ENCODE data around the gene IRF2BP1. TPM values are rescaled to one million over a fixed set of nuclear protein-coding genes. Genes with fewer than 3 reads are reported as not detected.

IRF2BP1 gene
- total RNA-seq, 4 donors from 2014 or later: 17.1 to 40.6 (median 28.6) TPM

DNA sequence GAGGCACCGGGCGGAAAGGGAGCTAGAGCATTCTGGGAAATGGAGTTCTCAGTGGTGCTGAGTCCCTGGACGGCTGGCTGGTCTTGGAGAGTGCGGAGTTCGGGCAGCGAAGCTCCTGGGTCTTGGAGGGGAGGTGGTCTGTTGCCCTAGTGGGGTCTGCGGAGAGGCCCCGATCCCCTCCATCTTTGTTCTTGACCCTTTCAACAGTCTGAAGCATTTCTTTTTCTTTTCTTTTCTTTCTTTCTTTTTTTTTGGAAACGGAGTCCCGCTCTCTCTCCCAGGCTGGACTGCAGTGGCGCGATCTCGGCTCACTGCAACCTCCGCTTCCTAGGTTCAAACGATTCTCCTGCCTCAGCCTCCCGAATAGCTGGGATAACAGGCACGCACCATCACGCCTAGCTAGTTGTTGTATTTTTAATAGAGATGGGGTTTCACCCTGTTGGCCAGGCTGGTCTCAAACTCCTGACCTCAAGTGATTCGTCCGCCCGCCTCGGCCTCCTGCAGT is 22.6 kb downstream of the IRF2BP1 start:
- Histone ChIP-seq H3K9me3 (no peaks in the 10 kb centered on the region), H3K4me1 (peaks cover 17 to 22% of the 10 kb centered on the region in 2 donors), H3K4me3 (peak overlapping the region; percentile 58 to 95 (median 74)), H3K27me3 (peaks cover 10 to 16% (median 10%) of the 10 kb centered on the region in 3 donors), H3K27ac (peak overlapping the region in 1 of 4 donors; percentile 0), H3K36me3 (peaks cover 0 to 13% of the 10 kb centered on the region in 2 donors)
- ATAC-seq (peak; percentile 4 to 5), DNase-seq (no peak)
- in situ Hi-C loops (cut with MboI; ENCODE audit: low sequenced_read_pairs in 4 of 4): no loop called here
- TF ChIP-seq POLR2A (IDR thresholded peaks at IDR 0.05): no peak
- TF ChIP-seq, protein P1, sequence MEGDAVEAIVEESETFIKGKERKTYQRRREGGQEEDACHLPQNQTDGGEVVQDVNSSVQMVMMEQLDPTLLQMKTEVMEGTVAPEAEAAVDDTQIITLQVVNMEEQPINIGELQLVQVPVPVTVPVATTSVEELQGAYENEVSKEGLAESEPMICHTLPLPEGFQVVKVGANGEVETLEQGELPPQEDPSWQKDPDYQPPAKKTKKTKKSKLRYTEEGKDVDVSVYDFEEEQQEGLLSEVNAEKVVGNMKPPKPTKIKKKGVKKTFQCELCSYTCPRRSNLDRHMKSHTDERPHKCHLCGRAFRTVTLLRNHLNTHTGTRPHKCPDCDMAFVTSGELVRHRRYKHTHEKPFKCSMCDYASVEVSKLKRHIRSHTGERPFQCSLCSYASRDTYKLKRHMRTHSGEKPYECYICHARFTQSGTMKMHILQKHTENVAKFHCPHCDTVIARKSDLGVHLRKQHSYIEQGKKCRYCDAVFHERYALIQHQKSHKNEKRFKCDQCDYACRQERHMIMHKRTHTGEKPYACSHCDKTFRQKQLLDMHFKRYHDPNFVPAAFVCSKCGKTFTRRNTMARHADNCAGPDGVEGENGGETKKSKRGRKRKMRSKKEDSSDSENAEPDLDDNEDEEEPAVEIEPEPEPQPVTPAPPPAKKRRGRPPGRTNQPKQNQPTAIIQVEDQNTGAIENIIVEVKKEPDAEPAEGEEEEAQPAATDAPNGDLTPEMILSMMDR (IDR thresholded peaks at IDR 0.05 in 4 of 5, conservative IDR thresholded peaks at IDR 0.05 in 1 of 5): no peak
- intact Hi-C loops (cut with DNase I; ENCODE audit: low total_unique reads): loop anchor here (1.0 to 2.0 kb wide), 4 partner anchors 23 to 131 kb away; partner anchors contain the start of genes CCDC61, IRF2BP1 and MYPOP

DNA sequence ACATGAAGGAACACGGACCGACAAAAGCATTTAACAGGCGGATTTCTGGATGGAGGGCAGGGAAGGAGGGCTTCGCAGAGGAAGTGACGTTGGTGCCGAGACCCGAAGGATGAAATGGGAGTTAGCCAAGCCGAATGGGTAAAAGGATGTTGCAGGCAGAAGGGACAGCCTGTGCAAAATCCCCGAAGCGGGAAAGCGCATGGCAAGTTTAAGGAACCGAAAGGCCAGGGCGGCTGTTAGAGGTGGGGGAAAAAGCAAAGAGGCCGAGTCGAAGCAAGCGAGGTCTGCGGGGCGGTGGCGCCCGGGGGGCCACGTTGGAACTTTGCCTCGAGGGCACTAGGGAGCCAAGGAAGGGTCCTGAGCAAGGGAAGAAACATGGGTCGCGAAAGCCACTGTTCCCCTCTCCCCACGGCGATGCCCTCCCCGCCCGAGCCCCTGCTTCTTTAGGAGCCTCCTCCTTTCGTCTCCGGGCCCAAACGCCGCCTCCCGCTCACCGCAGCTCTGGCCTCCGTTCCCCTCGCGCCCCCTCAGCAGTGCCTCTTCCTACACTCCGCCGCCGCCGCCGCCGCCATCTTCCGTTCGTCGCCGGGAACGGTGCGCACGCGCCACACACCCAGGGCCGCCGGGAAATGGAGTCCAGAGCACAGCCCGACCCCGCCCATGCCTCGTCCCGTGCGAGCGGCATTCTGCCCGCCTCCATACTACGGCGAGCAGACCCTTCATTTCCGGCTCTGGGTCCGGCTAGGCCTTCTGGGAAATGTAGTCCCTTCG is 23.2 kb downstream of the IRF2BP1 start, which contains the start of gene SYMPK:
Gene SYMPK, minus strand, starts transcription at position 584 of the 771 bp plus-strand sequence. CDS start 8,652 bp downstream, outside the sequence.
- DNase-seq: peak; percentile 98 to 99
- intact Hi-C loops (cut with DNase I; ENCODE audit: low total_unique reads) (loop anchor here (1.0 to 2.0 kb wide), 5 partner anchors 24 to 155 kb away; partner anchors contain the start of genes CCDC61, IRF2BP1 and MYPOP), in situ Hi-C loops (cut with MboI; ENCODE audit: low sequenced_read_pairs in 4 of 4) (no loop called here)
- H3K27me3 ChIP-seq: peaks cover 10 to 16% (median 10%) of the 10 kb centered on the region in 3 donors
- ATAC-seq: peak; percentile 99
- peaks cover 0 to 13% of the 10 kb centered on the region in 2 donors for H3K36me3 ChIP-seq
- H3K4me3 ChIP-seq: peak within 1 kb of the TSS; percentile 62 to 95 (median 86)
- TF ChIP-seq, protein P1 (IDR thresholded peaks at IDR 0.05 in 4 of 5, conservative IDR thresholded peaks at IDR 0.05 in 1 of 5): no peak
- peak; percentile 62 to 82 for TF ChIP-seq POLR2A (IDR thresholded peaks at IDR 0.05)
- no peaks in the 10 kb centered on the region for H3K9me3 ChIP-seq
- peak within 1 kb of the TSS; percentile 85 to 95 (median 90) for H3K27ac ChIP-seq
- peaks cover 17 to 22% of the 10 kb centered on the region in 2 donors for H3K4me1 ChIP-seq

DNA sequence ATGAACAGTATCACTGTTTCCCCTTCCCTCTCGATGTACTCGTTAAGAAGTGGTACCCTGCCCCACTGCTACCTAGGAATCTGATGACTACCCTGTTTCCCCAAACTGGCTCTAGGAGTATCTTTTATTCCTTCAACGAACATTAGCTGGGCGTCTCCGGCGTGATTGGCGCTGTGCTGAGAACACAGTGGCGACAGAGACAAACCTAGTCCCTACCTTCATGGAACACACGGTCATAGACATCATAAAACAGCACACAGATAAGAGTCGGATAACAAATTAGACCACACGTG is 23.7 kb downstream of the IRF2BP1 start:
- peak overlapping the region; percentile 62 to 95 (median 86) for H3K4me3 ChIP-seq
- peaks cover 17 to 22% of the 10 kb centered on the region in 2 donors for H3K4me1 ChIP-seq
- no peak for TF ChIP-seq POLR2A (IDR thresholded peaks at IDR 0.05)
- TF ChIP-seq, protein P1 (IDR thresholded peaks at IDR 0.05 in 4 of 5, conservative IDR thresholded peaks at IDR 0.05 in 1 of 5): no peak
- peaks cover 10 to 16% (median 10%) of the 10 kb centered on the region in 3 donors for H3K27me3 ChIP-seq
- in situ Hi-C loops (cut with MboI; ENCODE audit: low sequenced_read_pairs in 4 of 4) (no loop called here), intact Hi-C loops (cut with DNase I; ENCODE audit: low total_unique reads) (loop anchor here (1.0 to 2.0 kb wide), 3 partner anchors 91 to 155 kb away; partner anchors contain the start of gene CCDC61)
- H3K27ac ChIP-seq: peak overlapping the region; percentile 85 to 95 (median 90)
- H3K36me3 ChIP-seq: peaks cover 0 to 13% of the 10 kb centered on the region in 2 donors
- no peaks in the 10 kb centered on the region for H3K9me3 ChIP-seq
- DNase-seq (no peak), ATAC-seq (peak; percentile 3 to 20)

DNA sequence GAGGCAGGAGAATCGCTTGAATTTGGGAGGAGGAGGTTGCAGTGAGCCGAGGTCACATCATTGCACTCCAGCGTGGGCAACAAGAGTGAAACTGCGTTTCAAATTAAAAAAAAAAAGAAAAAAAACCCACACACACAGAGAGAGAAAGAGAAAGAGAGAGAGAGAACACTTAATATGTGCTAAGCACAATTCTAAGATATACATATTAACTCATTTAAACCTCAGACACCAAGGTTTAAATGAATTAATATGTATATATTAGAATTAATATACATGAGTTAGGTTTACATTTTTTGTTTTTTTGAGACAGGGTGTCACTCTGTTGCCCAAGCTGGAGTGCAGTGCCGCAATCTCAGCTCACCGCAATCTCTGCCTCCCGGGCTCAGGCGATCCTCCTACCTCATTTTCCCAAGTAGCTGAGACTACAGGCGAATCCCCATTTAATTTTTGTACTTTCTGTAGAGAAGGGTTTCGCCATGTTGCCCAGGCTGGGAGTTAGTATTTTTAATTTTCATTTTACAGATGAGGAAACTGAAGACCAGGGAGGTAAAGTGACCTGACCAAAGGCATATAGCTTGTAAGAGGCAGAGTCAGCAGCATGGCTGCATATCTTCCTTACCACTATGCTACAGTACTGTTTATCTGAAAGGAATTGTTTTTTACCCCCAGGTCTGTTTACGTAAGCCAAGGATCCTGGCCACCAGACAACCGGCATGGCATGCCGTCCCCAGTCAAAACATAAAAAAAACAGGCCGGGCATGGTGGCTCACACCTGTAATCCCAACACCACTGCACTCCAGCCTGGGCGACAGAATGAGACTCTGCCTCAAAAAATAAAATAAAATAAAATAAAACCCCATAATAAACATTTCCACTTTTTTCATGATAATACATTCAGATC is 25.3 kb downstream of the IRF2BP1 start:
- H3K4me3 ChIP-seq: no peak overlapping the region

More for the DNA sequence above, 25.3 kb downstream of the IRF2BP1 start:
- Histone ChIP-seq H3K27me3 (peaks cover 10 to 16% (median 10%) of the 10 kb centered on the region in 3 donors), H3K27ac (no peak overlapping the region), H3K4me1 (peaks cover 17 to 22% of the 10 kb centered on the region in 2 donors), H3K36me3 (peaks cover 0 to 13% of the 10 kb centered on the region in 2 donors), H3K9me3 (no peaks in the 10 kb centered on the region)
- in situ Hi-C loops (cut with MboI; ENCODE audit: low sequenced_read_pairs in 4 of 4): no loop called here
- TF ChIP-seq POLR2A (IDR thresholded peaks at IDR 0.05): no peak
- TF ChIP-seq, protein P1 (IDR thresholded peaks at IDR 0.05 in 4 of 5, conservative IDR thresholded peaks at IDR 0.05 in 1 of 5): no peak
- DNase-seq: no peak
- ATAC-seq: no peak
- intact Hi-C loops (cut with DNase I; ENCODE audit: low total_unique reads): no loop called here
